ENCODE results near the gene LDB1. TPM values are rescaled to one million over a fixed set of nuclear protein-coding genes. Genes with fewer than 3 reads are reported as not detected.

The LDB1 gene
- total RNA-seq, 1 experiment from 2014 or later, result 63.9 TPM

DNA sequence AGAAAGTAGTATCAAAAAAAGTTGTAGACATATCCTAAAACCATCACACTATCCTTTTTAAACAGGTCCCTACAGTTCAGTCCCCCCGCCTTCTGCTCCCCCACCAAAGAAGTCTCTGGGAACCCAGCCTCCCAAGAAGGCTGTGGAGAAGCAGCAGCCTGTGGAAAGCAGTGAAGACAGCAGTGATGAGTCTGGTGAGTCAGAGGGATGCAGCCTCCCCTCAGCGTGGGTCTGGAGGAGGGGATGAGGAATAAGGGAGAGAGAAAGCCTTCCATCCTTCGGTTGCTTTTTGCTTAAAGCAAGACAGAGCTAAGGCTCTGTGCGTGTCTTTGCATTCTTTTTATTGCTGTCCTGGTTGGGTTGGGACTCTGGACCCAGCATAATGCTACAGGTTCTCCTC is 39.7 kb upstream of the LDB1 start:
- H2AFZ ChIP-seq (ENCODE audit: low read depth, low read length, poor library complexity, severe bottlenecking), result no peak overlapping the region
- RAD21 ChIA-PET (ENCODE audit: low non-redundant PET in 1 of 2, low total read pairs in 2 of 2, uncharacterized antibody in 2 of 2, unreplicated experiment in 2 of 2), result no interaction called here
- no peak for TF ChIP-seq JUND (IDR thresholded peaks at IDR 0.05)
- no peak for TF ChIP-seq RAD21 (IDR thresholded peaks at IDR 0.05; ENCODE audit: low read depth)
- no peak for TF ChIP-seq EZH2 (IDR thresholded peaks at IDR 0.05)
- TF ChIP-seq, protein P1, sequence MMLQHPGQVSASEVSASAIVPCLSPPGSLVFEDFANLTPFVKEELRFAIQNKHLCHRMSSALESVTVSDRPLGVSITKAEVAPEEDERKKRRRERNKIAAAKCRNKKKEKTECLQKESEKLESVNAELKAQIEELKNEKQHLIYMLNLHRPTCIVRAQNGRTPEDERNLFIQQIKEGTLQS (IDR thresholded peaks at IDR 0.05), result no peak
- no peak for TF ChIP-seq ZNF274 (IDR thresholded peaks at IDR 0.05; ENCODE audit: low read depth, low read length)
- TF ChIP-seq, protein P2, sequence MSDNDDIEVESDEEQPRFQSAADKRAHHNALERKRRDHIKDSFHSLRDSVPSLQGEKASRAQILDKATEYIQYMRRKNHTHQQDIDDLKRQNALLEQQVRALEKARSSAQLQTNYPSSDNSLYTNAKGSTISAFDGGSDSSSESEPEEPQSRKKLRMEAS (IDR thresholded peaks at IDR 0.05), result no peak
- no peak for TF ChIP-seq TCF7L2 (IDR thresholded peaks at IDR 0.05; ENCODE audit: borderline replicate concordance, extremely low read depth, insufficient read depth, insufficient read length)
- H3K9me2 ChIP-seq (ENCODE audit: insufficient read depth), result no peaks in the 10 kb centered on the region
- no TSS peak for BruUV-seq (replicated peaks)
- H4K20me1 ChIP-seq (ENCODE audit: insufficient read depth), result peaks cover 47% of the 10 kb centered on the region; the same call in 1 of the 2 replicates
- no peaks in the 10 kb centered on the region for H3K9me3 ChIP-seq (ENCODE audit: control insufficient read depth in 1 of 2, insufficient read depth in 1 of 2, low read depth in 1 of 2, low read length in 2 of 2)
- intact Hi-C loops (cut with micrococcal nuclease), result no loop called here
- no peaks in the 10 kb centered on the region for H3K4me1 ChIP-seq (ENCODE audit: control insufficient read depth in 1 of 2, insufficient read depth in 2 of 2, low read length in 2 of 2)
- H3K4me2 ChIP-seq (ENCODE audit: low read length), result no peak overlapping the region
- CTCF ChIA-PET, result interaction anchor here (4.9 kb wide), 1 partner anchor 10 kb away, joined by 33 read pairs; no protein-coding TSS in a partner anchor
- POLR2A ChIA-PET, result interaction anchor here (1.6 kb wide), 1 partner anchor 9 kb away, joined by 11 read pairs; no protein-coding TSS in a partner anchor
- no peak overlapping the region for H3K27ac ChIP-seq (ENCODE audit: low read depth, low read length)
- no peak for DNase-seq (ENCODE audit: low read depth, low spot score)
- peaks cover 80 to 90% of the 10 kb centered on the region in 2 experiments for H3K36me3 ChIP-seq (ENCODE audit: control insufficient read depth in 1 of 2, insufficient read depth in 2 of 2, low read length in 2 of 2)
- no peak overlapping the region for H3K9ac ChIP-seq (ENCODE audit: low read length)
- H3K27me3 ChIP-seq (ENCODE audit: insufficient read depth, low read length), result no peaks in the 10 kb centered on the region
- H3K79me2 ChIP-seq (ENCODE audit: insufficient read depth, low read length), result peaks cover 74% of the 10 kb centered on the region
- H3K4me3 ChIP-seq (replicated peaks in 1 of 2; ENCODE audit: low read depth in 1 of 2, low read length in 2 of 2), result no peak overlapping the region
- ATAC-seq, result no peak

DNA sequence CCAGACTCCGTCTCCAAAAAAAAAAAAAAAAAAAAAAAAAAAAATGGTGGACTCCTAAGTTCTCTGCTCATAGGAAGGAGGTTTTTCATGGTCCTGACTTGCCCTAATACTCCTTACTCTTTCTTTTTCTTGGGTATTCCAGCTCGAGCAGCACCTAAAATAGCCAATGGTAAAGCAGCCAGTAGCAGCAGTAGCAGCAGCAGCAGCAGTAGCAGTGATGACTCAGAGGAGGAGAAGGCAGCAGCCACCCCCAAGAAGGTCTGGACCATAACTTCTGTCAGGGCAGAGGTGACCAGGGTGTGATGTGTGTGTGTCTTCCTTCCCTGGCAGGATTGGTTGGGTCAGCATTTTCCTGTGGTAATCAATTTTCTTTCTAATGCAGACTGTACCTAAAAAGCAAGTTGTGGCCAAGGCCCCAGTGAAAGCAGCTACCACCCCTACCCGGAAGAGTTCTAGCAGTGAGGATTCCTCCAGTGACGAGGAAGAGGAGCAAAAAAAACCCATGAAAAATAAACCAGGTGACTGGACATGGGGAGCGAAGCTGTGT is 39.0 kb upstream of the LDB1 start:
- H2AFZ ChIP-seq (ENCODE audit: low read depth, low read length, poor library complexity, severe bottlenecking), result no peak overlapping the region
- peaks cover 81% of the 10 kb centered on the region for H3K79me2 ChIP-seq (ENCODE audit: insufficient read depth, low read length)
- ChIA-PET CTCF (interaction anchor here (4.9 kb wide), 1 partner anchor 10 kb away, joined by 33 read pairs; no protein-coding TSS in a partner anchor), RAD21 (ENCODE audit: low non-redundant PET in 1 of 2, low total read pairs in 2 of 2, uncharacterized antibody in 2 of 2, unreplicated experiment in 2 of 2) (interaction anchor here in 1 of 2 experiments (0.7 kb wide), 1 partner anchor 12 kb away, joined by 6 read pairs; no protein-coding TSS in a partner anchor), POLR2A (interaction anchor here (1.6 kb wide), 1 partner anchor 10 kb away, joined by 11 read pairs; no protein-coding TSS in a partner anchor)
- ATAC-seq (no peak), DNase-seq (ENCODE audit: low read depth, low spot score) (no peak)
- H3K9me3 ChIP-seq (ENCODE audit: control insufficient read depth in 1 of 2, insufficient read depth in 1 of 2, low read depth in 1 of 2, low read length in 2 of 2), result no peaks in the 10 kb centered on the region
- no peaks in the 10 kb centered on the region for H3K27me3 ChIP-seq (ENCODE audit: insufficient read depth, low read length)
- BruUV-seq (replicated peaks), result no TSS peak
- no peak overlapping the region for H3K9ac ChIP-seq (ENCODE audit: low read length)
- no peak for TF ChIP-seq JUND (IDR thresholded peaks at IDR 0.05)
- no peak for TF ChIP-seq ZFX (IDR thresholded peaks at IDR 0.05)
- TF ChIP-seq CEBPB (IDR thresholded peaks at IDR 0.05; ENCODE audit: low read depth), result no peak
- no peak for TF ChIP-seq YY1 (IDR thresholded peaks at IDR 0.05; ENCODE audit: extremely low read depth, insufficient replicate concordance, low read depth, low read length)
- TF ChIP-seq POLR2AphosphoS5 (IDR thresholded peaks at IDR 0.05; ENCODE audit: low read depth, low read length), result no peak
- TF ChIP-seq, protein P1 (IDR thresholded peaks at IDR 0.05), result no peak
- no peak for TF ChIP-seq TCF7L2 (IDR thresholded peaks at IDR 0.05; ENCODE audit: borderline replicate concordance, extremely low read depth, insufficient read depth, insufficient read length)
- TF ChIP-seq ELF1 (IDR thresholded peaks at IDR 0.05; ENCODE audit: borderline replicate concordance, low read depth), result no peak
- TF ChIP-seq SRF (IDR thresholded peaks at IDR 0.05; ENCODE audit: low read depth), result no peak
- TF ChIP-seq ZNF274 (IDR thresholded peaks at IDR 0.05; ENCODE audit: low read depth, low read length), result no peak
- peaks cover 0 to 5% of the 10 kb centered on the region in 2 experiments; a peak in 2 of 4 replicates for H3K4me1 ChIP-seq (ENCODE audit: control insufficient read depth in 1 of 2, insufficient read depth in 2 of 2, low read length in 2 of 2)
- no peak overlapping the region for H3K27ac ChIP-seq (ENCODE audit: low read depth, low read length)
- intact Hi-C loops (cut with micrococcal nuclease), result no loop called here
- H3K4me3 ChIP-seq (replicated peaks in 1 of 2; ENCODE audit: low read depth in 1 of 2, low read length in 2 of 2), result no peak overlapping the region
- H3K9me2 ChIP-seq (ENCODE audit: insufficient read depth), result no peaks in the 10 kb centered on the region
- H3K4me2 ChIP-seq (ENCODE audit: low read length), result no peak overlapping the region
- peaks cover 47% of the 10 kb centered on the region; the same call in 1 of the 2 replicates for H4K20me1 ChIP-seq (ENCODE audit: insufficient read depth)
- peaks cover 82 to 97% of the 10 kb centered on the region in 2 experiments for H3K36me3 ChIP-seq (ENCODE audit: control insufficient read depth in 1 of 2, insufficient read depth in 2 of 2, low read length in 2 of 2)

Measured in HCT116 (cell line).